NB4 (cell line): ENCODE measurements around the gene JMJD6.

Experiments
- DNase-seq: peaks from one replicate; pipeline ENCODE4 v3.0.0; 2010; ENCODE audit warnings: low read depth
- H3K4me3 ChIP-seq: one replicate; pipeline ENCODE4 v1.5.1; 2011; ENCODE audit warnings: mild to moderate bottlenecking, low read depth, low read length, moderate library complexity
- CTCF ChIP-seq: IDR thresholded peaks from one replicate; pipeline ENCODE4 v1.5.1; 2012; ENCODE audit warnings: low read depth, low read length
- MAX ChIP-seq: IDR thresholded peaks from 2 replicates; pipeline ENCODE4 v1.6.1; 2011; ENCODE audit warnings: low read depth, low read length
- MYC ChIP-seq: IDR thresholded peaks from 2 replicates; pipeline ENCODE4 v1.6.1; 2011; ENCODE audit warnings: low read depth, low read length
- POLR2A ChIP-seq: IDR thresholded peaks from 2 replicates; pipeline ENCODE4 v1.6.1; 2011; ENCODE audit warnings: mild to moderate bottlenecking; ENCODE audit not compliant: insufficient read length; ENCODE audit errors: extremely low read depth

JMJD6 gene

GRCh38 chr17:76670020-76670717 is 56.2 kb downstream of the JMJD6 start:
- no peak for DNase-seq
- no peak overlapping the region for H3K4me3 ChIP-seq
- TF ChIP-seq MAX (no peak), CTCF (no peak), MYC (no peak), POLR2A (no peak)
